GM23338 (cell line): ENCODE measurements around the gene P2RY6.

ENCODE experiments used
- CREB1 ChIP-seq: fragments of 250-450 bp; sonication (Bioruptor Pico); IDR thresholded peaks from 2 replicates; pipeline ENCODE4 v1.5.0; 2020; ENCODE audit warnings: low read depth, mild to moderate bottlenecking, moderate library complexity
- CTCF ChIP-seq, 2 experiments: fragments of 200-600 bp in 1 of 2; sonication (generic) in 1 of 2; conservative IDR thresholded peaks; 2 replicates each; pipeline versions ENCODE4 v1.5.1 to v1.6.1; 2016 to 2017; ENCODE audit warnings: antibody characterized with exemption in 2 of 2, low read depth in 2 of 2, mild to moderate bottlenecking in 2 of 2, moderate library complexity in 1 of 2
- EZH2 ChIP-seq: fragments of 200-600 bp; sonication (generic); IDR thresholded peaks from one replicate; pipeline ENCODE4 v1.8.0; 2017; ENCODE audit warnings: antibody characterized with exemption, mild to moderate bottlenecking, low read depth; ENCODE audit not compliant: unreplicated experiment
- POLR2AphosphoS5 ChIP-seq: IDR thresholded peaks from 2 replicates; pipeline ENCODE4 v1.6.1; 2016; ENCODE audit warnings: antibody characterized with exemption, low read depth

- TF ChIP-seq CREB1 (CRISPR knock-in tag) (no peak), CTCF (conservative IDR thresholded peaks at IDR 0.05; ENCODE audit: low read depth in 2 of 2) (no peak), POLR2AphosphoS5 (no peak), EZH2 (no peak)
Observed at GRCh38 chr11:73311394-73311869, 39.3 kb downstream of the P2RY6 start.
